ENCODE measurements around the gene CBFA2T3.

The CBFA2T3 gene

GRCh38 chr16:88995194-88995593, 18.2 kb upstream of the CBFA2T3 start:
- no peak for DNase-seq

- DNase-seq = no peak
These were observed 17.7 kb upstream of the CBFA2T3 start for GRCh38 chr16:88994695-88995094.

- DNase-seq = no peak
These were observed 17.1 kb upstream of the CBFA2T3 start for GRCh38 chr16:88993946-88994600.

GRCh38 chr16:88993166-88993761, 16.3 kb upstream of the CBFA2T3 start:
- DNase-seq = peak in 1 of 5 donors; percentile 12

GRCh38 chr16:88992351-88993165, 15.6 kb upstream of the CBFA2T3 start:
- no peak for DNase-seq

GRCh38 chr16:88991813-88992350, 14.9 kb upstream of the CBFA2T3 start:
- no peak for DNase-seq

- DNase-seq = no peak
These were observed 13.0 kb upstream of the CBFA2T3 start for GRCh38 chr16:88989852-88990547.

- DNase-seq = no peak
These were observed 12.2 kb upstream of the CBFA2T3 start for GRCh38 chr16:88988980-88989811.

- no peak for DNase-seq
These were observed 8.5 kb upstream of the CBFA2T3 start for GRCh38 chr16:88985521-88985920.

- no peak for DNase-seq
These were observed 7.0 kb upstream of the CBFA2T3 start for GRCh38 chr16:88983771-88984687.

GRCh38 chr16:88983165-88983564, 6.2 kb upstream of the CBFA2T3 start:
- DNase-seq = no peak

GRCh38 chr16:88982286-88983084, 5.5 kb upstream of the CBFA2T3 start:
- no peak for DNase-seq

GRCh38 chr16:88979353-88980015, 2.5 kb upstream of the CBFA2T3 start:
- DNase-seq = no peak

- DNase-seq = no peak
These were observed 1.8 kb upstream of the CBFA2T3 start for GRCh38 chr16:88978608-88979346.

- no peak for DNase-seq
These were observed 1.0 kb upstream of the CBFA2T3 start for GRCh38 chr16:88977812-88978607.

- no peak for DNase-seq
These were observed 515 bp downstream of the CBFA2T3 start for GRCh38 chr16:88976366-88977017.

GRCh38 chr16:88975511-88976061, 1.4 kb downstream of the CBFA2T3 start:
- no peak for DNase-seq
